Right hindlimb (tissue), 1 donor: ENCODE data around the gene SELENON.
A peak's percentile ranks its signal among the peaks of the same experiment; 100 is the strongest.

Source experiments
- DNase-seq: peaks from one replicate; pipeline ENCODE4 v3.0.0-alpha.2; 2018

The SELENON gene

DNA sequence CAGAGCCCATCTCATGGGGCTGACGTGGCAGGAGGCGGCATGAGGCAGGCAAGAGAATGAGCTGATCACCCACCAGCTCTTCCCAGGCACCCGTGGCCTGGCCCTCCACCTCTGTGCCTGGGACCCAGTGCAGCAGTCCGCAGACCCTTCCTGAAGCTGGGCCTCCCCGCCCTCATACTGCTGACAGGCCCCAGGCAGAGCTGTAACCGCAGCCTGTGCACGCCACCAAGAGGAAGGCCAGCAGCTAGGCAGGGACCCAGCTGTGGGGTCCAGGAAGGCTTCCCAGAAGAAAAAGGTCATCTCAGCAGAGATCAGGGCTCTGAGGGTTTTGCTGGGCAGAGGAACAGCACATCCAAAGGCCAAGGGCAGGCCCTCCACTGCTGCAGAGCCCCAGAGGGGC, 9.9 kb downstream of the SELENON start:
- DNase-seq, result no peak

DNA sequence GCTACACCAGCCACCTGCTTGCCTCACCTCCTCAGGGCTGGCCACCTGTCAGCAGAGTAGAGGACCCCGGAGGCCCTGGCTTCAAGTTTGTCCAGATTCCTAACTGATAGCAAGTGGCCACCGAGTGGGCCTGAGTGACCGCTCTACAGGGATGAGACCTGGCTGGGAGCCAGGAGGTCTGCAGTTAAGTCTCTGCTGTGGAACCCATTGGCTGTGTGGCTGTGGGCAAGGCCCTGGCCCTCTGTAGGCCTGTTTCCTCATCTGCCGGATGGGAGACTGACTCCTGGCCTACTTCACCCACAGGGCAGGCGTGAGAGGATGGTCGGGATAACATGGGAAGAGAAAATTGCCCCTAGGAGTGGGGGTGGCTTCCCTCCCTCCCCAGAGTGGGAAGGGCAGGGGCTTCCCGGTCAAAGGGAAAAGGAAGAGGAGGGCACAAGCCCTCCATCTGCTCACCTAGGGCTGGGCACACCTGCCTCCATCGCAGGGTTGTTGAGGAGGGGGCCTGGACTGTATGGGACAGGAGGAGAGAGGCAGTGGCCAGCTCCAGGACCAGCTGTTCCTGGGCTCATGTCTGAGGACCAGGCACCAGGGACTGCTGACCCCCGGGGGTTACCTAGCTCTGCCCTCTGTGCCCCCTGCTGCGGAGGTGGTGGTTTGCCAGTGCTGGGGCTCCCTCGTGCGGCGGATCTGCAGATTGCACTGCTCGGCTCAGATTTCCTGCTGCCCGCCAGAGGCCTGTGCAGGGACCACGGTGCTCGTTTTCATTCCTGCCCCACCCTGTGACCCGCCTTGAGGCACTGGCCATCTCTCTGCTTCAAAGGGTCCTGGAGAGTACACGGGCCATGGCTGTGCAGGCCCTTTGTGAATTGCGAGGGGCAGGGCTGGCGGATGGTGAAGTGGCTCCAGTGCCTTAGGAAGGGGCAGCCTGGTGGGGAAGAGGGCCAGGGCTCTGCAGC, 10.6 kb downstream of the SELENON start:
- DNase-seq, result peak; percentile 72

GRCh38 chr1:25811384-25812082, 11.5 kb downstream of the SELENON start:
- DNase-seq, result no peak

- DNase-seq, result no peak
These were observed 13.2 kb downstream of the SELENON start for GRCh38 chr1:25813071-25813733.

GRCh38 chr1:25813734-25814471, 13.9 kb downstream of the SELENON start:
- no peak for DNase-seq

DNA sequence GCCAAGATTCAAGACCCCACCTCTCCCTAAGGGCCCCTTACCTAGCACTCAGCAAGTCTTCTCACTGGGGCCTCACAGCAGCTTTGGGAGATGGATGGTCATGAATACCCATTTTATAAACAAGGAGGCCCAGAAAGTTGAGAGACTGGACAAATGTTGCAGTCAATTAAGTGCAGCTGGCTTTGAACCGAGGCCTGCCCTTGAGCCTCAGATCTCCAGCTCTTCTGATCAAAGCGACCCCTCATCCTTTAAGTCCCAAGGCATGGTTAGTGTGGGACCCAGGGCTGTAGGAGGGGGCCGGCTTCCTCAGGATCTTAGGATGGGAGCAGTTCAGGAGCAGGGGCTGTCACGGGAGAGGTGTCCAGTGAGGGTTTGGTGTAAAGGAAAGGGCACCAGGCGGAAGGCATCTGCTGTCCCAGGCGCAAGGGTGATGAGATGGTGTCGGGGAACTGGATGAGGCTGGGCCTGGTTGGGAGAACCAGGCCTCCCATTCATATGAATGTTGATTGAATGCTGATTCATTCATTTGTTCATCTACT, 14.6 kb downstream of the SELENON start:
- no peak for DNase-seq

DNA sequence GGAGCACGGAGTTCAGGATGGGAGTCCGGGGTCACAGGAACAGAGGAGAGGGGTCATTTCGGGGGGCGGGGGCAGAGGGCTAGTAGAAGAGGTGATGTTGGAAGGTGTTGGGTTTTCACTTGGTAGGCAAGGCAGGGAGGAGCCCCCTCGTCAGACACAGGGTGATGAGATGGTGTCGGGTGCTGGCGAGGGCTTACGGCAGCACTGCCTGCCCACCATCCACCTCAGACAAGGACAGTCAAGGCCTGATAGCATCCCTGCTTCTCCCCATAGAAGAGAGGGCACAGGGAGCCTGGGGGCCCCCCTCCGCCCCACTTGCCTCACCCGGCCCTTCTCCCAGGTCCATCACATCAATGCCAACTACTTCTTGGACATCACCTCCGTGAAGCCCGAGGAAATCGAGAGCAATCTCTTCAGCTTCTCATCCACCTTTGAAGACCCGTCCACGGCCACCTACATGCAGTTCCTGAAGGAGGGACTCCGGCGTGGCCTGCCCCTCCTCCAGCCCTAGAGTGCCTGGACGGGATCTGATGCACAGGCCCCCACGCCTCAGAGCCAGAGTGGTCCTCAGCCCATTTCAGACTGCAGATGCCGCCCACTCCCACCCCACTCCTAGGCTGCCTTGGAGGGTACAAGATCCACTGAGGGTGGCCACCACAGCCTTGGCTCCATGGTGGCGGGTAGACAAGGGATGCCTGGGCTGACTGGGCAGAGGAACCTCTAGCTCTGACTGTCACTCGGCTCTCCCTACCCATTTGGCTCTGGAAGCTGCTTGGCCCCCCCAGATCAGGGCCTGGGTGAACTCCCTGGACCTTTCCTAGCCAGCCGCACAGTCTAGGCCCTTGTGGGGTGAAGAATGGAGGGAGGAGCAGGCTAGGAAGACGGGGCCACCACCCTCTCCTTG, 15.5 kb downstream of the SELENON start:
- no peak for DNase-seq

GRCh38 chr1:25816112-25816718, 16.2 kb downstream of the SELENON start:
- no peak for DNase-seq

DNA sequence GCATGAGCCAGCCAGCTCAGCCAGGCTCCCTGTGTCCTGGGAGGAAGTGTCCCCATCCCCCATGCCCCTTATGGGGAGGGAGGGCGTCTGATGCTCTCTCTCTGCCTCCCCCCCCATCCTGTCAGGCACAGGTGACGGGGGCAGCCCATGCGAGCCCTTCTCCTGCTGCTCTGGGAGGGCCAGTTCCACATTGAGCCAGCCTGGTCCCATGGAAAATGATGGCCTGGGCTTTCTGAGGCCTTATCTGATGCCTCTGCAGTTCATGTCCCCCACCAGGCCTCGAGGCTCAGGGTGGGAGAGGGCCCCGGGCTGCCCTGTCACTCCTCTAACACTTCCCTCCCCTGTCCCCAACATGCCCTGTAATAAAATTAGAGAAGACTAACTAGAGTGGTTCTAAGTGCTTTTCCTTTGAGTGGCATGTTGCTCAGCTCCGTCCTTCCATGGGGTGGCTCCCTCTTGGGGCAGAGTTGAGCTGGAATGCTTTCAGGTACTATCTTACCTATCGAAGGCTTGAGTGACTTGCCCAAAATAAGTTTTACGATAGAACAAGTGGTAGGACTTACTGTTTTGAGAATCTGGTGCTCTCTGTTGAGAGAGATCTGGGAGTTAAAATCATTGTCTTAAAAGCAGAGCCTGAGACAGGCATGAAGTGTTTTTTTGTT, 18.0 kb downstream of the SELENON start:
- DNase-seq, result no peak

DNA sequence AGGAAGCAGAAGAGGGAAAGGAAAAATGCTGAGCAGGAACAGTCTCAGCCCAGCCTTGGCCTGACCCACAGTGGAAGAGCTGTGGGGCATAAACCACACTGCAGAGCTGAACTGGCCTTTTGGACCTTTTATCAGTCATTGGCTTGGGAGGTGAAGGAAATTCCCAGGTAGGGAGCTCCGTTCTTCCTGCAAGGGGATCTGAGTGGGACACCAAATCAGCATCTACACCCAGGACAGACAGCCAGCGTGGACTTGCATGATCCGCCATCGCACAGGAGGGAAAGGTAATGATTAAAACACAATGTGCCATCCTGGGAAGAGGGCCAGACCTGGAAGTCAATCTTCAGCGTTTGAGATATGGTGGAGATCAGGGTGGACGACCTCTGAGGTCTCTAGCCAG, 18.6 kb downstream of the SELENON start:
- DNase-seq, result no peak

- DNase-seq, result peak; percentile 92
These were observed 19.7 kb downstream of the SELENON start, which contains the start of gene MTFR1L for GRCh38 chr1:25819491-25820246. Gene MTFR1L (plus strand): TSS chr1:25819954. CDS start chr1:25823105, 3,151 bp downstream.

GRCh38 chr1:25820247-25821111, 20.5 kb downstream of the SELENON start:
- DNase-seq, result peak; percentile 51

DNA sequence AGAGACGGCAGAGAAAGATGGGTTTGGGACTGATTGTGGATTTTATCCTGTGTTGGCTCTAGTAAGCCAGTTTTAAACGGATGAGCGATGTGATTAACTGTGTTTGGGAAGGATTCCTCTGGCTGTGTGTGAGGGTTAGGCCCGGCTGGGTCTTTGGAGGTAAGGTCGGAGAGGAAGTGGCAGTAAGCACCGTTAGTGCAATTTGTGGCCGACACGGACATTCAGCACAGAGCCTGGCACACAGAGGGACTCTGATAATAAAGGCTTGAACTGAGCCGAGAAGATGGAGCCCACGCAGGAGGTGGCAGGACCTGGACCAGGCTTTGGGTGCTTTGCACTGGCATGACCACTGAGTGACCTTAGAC, 21.1 kb downstream of the SELENON start:
- DNase-seq, result no peak

- no peak for DNase-seq
These were observed 21.7 kb downstream of the SELENON start for GRCh38 chr1:25821630-25822091.

- no peak for DNase-seq
These were observed 25.6 kb downstream of the SELENON start for GRCh38 chr1:25825605-25826004.

- DNase-seq, result no peak
These were observed 26.6 kb downstream of the SELENON start for GRCh38 chr1:25826571-25826970.

GRCh38 chr1:25828491-25828890, 28.5 kb downstream of the SELENON start:
- DNase-seq, result no peak

DNA sequence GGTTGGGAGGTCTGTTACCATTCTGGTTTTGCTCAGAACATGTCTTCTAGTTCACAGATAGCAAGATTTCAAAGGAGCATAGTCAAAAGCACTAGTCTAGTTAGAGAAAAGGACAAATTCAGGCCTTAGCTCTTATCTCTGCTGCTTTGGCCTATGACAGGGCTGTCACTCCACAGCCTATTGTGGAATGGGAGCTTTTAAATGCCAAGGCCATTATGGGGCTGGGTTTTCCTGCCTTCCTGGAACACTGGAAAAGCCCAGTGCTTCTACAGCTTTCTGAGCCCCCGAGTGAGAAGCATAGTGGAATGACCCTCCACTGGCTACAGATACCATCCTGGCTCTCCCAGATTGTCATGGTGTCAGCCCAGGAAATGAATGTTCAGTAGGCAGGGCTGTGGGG, 29.1 kb downstream of the SELENON start:
- DNase-seq, result no peak
